Fibroblast of villous mesenchyme (primary cell): Measurements from ENCODE around the gene DMXL1. TPM values are rescaled to one million over a fixed set of nuclear protein-coding genes. Genes with fewer than 3 reads are reported as not detected.
A peak's percentile ranks its signal among the peaks of the same experiment; 100 is the strongest.

ENCODE experiments used
- DNase-seq: peaks from one replicate; pipeline ENCODE4 v3.0.0-alpha.2; 2010; ENCODE audit warnings: low read depth
- H3K4me3 ChIP-seq: 2 replicates; pipeline ENCODE4 v1.5.1; 2011; ENCODE audit warnings: low read depth, mild to moderate bottlenecking, low read length
- CTCF ChIP-seq: IDR thresholded peaks from 2 replicates; pipeline ENCODE4 v1.5.1; 2012; ENCODE audit warnings: low read depth, mild to moderate bottlenecking, low read length; ENCODE audit not compliant: insufficient read depth
- total RNA-seq: library from RNA; depleted of rRNA; stranded (reverse); fragments of >200 nt; gene quantifications from 2 replicates; pipeline ENCODE4 v1.2.3, GENCODE V29; 2012

The DMXL1 gene
- total RNA-seq, 1 donor = 54.8 TPM

- TF ChIP-seq CTCF = no peak
- no peak overlapping the region for H3K4me3 ChIP-seq
- no peak for DNase-seq
These were observed 11.8 kb downstream of the DMXL1 start for GRCh38 chr5:119082691-119083090.

GRCh38 chr5:119083679-119084078 lies 12.8 kb downstream of the DMXL1 start:
- no peak overlapping the region for H3K4me3 ChIP-seq
- DNase-seq = no peak
- no peak for TF ChIP-seq CTCF

GRCh38 chr5:119088438-119088837 lies 17.6 kb downstream of the DMXL1 start:
- no peak for TF ChIP-seq CTCF
- peak; percentile 12 for DNase-seq
- no peak overlapping the region for H3K4me3 ChIP-seq

GRCh38 chr5:119095611-119096010 lies 24.7 kb downstream of the DMXL1 start:
- no peak for DNase-seq
- TF ChIP-seq CTCF = no peak
- H3K4me3 ChIP-seq = no peak overlapping the region

DNA sequence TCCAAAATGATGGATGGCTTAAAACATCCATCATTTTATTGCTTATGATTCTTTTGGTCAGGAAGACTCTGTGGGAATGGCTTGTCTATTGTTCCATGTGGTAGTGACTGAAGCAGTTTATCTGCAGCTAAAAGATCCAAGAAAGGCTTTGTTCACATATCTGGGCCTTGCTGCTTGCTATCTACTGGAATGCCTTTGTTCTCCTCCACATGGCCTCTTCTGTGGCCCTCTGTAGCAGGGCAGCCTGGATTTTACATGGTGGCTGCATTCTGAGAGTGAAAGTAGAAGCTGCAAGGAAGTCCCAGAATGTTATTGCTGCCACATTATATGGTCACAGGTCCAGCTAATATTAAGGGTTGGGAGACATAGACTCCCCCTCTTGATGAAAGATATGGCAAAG lies 35.1 kb downstream of the DMXL1 start:
- H3K4me3 ChIP-seq = no peak overlapping the region
- DNase-seq = no peak
- no peak for TF ChIP-seq CTCF

DNA sequence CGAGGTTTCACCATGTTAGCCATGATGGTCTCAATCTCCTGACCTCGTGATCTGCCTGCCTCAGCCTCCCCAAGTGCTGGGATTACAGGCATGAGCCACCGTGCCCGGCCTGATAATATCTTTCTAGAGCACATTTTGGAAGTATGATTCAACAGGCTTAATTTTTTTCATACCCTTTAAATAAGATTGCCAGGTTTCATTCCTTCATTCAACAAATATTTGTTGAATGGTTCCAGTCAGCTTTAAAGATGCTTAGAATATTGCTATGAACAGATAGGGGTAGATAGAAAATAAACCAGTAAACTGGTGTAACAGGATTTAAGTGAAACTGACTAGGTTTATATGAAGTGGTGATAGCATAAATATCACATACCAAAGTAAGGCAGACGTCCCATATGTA lies 41.3 kb downstream of the DMXL1 start:
- TF ChIP-seq CTCF = no peak
- DNase-seq = no peak
- H3K4me3 ChIP-seq = no peak overlapping the region

GRCh38 chr5:119117237-119117636 lies 46.4 kb downstream of the DMXL1 start:
- H3K4me3 ChIP-seq = no peak overlapping the region
- TF ChIP-seq CTCF = no peak
- no peak for DNase-seq
